ENCODE data around the gene OPRPN.

Gene OPRPN, protein sequence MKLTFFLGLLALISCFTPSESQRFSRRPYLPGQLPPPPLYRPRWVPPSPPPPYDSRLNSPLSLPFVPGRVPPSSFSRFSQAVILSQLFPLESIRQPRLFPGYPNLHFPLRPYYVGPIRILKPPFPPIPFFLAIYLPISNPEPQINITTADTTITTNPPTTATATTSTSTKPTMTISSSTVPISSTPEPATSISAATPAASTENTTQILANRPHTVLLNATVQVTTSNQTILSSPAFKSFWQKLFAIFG

DNA sequence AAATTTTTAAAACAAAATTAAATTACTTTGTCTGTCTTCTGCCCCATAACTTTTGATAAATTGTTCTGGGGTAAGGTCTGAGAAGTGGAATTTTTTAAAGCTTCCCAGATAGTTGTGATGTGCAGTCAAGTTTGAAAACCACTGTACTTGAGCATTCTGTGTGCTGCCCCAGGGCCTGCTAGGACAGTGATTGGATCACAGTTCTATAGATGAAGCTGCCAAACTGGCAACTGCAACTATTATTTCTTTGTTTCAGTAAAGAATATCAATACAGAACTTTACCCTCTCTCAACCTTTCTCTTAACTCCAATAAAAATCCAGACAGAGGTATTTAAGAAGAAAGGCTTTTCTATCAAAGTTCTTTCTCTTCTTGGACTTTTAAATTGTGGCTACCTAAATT is at the start of gene OPRPN:
Gene OPRPN, plus strand, starts transcription at position 361 of the 400 bp plus-strand sequence. CDS start 1,346 bp downstream, outside the sequence.
- no peak for DNase-seq

DNA sequence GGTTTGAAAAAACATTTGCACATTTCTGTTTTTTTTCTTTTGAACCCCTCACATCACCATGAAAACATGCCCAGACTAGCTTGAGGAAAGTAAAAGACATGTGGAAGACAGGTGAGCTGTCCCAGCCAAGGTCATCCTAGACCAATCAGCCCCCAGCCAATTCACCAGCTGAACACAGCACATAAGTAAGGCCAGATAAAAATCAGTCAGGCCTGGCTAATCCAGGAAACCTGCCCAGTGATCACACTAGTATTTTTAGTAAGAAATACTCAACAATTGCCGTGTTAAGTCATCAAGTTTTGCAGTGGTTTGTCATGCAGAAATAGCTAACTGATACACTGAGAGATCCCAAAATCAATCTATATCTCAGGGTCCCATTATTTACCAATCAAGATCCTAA is 41.6 kb upstream of the OPRPN start:
- no peak for DNase-seq

DNA sequence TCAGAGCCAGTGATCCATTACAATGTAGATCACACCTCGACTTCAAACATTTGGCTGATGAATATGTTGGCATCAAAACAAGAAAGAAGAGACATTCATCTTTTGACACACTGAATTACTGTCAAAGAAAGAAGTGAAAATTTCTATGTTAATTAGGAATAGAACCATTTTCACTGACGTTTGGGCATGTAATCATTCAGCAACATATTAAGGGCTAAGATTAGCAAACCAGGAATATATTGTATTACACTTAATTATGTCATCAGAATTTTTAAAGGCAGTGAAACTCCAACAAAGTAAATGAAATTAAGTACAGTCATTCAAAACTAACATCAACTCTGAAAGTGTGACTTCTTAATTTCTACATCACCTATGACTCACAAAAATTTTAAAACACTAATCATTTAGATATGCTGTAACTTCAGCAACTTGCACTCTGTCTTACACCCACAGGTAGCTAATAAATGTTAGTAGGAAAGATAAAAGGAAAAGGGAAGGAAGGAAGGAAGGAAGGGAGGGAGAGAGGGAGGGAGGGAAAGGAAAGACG is 38.6 kb upstream of the OPRPN start:
- DNase-seq: no peak

DNA sequence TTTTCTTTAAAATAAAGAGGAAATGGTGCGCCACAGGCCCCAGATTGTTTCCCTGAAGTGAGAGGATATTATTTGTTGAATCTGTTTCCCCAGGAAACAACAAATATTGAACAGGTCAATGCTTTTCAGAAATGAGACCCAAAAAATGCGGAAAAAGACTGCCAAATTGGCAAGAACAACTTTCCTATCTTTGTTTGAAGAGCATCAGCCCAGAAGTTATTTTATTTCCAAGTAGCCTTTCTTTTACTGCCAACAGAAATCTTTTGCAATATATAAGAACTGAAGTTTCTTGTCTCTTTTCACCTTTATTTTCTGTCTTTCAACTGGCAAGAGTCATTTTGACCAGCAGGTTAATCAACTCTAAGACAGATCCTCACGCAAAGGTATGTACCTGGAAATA is 37.3 kb upstream of the OPRPN start, which contains the start of gene SMR3A:
Gene SMR3A, plus strand, starts transcription at position 301 of the 400 bp plus-strand sequence. CDS start 1,356 bp downstream, outside the sequence.
- DNase-seq: no peak

GRCh38 chr4:70364002-70364401 is 33.7 kb upstream of the OPRPN start:
- no peak for DNase-seq

- no peak for DNase-seq
Observed at GRCh38 chr4:70365479-70365878, 32.3 kb upstream of the OPRPN start.

DNA sequence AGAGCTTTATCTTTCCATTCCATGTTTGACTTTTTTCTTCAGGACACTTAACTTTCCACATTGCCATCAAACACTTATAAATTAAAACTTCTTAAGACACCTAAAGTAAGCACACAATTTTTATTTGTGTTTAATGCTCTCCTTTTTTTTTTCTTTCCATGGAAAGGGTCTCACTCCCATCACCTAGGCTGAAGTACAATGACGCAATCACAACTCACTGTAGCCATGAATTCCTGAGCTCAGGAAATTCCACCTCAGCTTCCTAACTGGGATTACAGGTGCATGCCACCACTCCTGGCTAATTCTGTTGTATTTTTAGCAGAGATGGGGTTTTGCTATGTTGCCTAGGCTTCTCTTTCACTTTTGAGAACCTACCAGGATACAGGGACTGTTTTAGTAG is 29.9 kb upstream of the OPRPN start:
- DNase-seq: no peak

DNA sequence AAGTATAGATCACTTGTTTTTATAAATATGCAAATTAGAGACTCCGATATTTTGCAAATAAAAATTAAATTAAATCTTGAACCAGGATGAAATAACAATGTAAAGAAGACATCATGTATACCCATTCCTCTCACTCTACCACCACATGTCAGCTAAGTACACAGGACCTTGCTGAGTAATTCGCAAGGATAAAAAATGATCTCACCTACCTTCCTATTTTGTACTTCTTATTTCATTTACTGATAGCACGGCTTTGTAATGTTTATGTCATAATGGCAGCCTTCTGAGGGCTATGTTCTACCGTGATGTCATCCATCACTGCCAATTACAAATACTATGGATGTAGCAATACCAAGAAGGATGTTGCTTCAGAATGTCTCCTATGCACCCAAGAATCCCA is 25.8 kb upstream of the OPRPN start:
- DNase-seq: no peak

- no peak for DNase-seq
Observed at GRCh38 chr4:70372760-70373159, 25.0 kb upstream of the OPRPN start.

DNA sequence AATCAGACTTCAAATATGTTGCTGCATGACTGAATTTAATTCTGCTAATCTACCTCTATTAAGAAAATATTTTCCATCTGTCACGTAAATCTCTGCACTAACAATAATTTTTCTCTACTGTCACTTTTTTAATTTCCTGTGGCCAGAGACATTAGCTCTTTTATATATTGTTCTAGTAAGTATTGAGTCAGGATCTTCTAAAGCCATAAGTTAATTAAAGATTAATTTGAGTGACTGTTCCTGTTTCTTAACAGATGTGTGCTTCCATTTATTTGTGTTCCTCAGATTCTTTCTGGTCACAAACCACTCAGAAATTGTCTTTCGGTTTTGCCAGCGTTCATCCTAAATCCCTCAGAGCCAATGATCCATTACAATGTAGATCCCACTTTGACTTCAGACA is 17.2 kb upstream of the OPRPN start:
- no peak for DNase-seq

GRCh38 chr4:70382691-70383181 is 15.0 kb upstream of the OPRPN start, which contains the start of gene SMR3B:
Gene SMR3B (plus strand): TSS chr4:70383131. CDS start chr4:70384511, 1,380 bp downstream.
- DNase-seq: no peak

DNA sequence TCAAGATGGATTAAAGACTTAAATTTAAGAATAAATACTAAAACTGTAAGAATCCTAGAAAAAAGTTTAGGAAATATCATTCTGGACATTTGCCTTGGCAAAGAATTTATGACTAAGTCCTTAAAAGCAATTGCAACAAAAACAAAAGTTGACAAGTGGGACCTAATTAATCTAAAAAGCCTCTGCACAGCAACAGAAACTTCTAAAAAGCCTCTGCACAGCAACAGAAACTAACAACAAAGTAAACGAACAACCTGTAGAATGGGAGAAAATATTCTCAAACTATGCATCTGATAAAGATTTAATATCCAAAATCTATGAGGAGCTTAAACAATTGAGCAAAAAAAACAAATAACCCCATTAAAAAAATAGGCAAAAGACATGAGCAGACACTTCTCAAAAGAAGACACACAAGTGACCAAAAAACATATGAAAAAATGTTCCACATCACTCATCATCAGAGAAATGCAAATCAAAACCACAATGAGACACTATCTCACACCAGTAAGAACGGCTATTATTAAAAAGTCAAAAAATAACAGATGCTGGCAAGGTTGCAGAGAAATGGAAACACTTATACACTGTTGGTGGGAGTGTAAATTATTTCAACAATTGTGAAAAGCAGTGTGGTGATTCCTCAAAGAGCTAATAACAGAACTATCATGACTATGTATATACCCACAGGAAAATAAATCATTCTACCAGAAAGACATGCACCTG is 5.5 kb upstream of the OPRPN start:
- no peak for DNase-seq

GRCh38 chr4:70399319-70399718 is 1.6 kb downstream of the OPRPN start:
- no peak for DNase-seq

- no peak for DNase-seq
Observed at GRCh38 chr4:70402762-70403161, 5.0 kb downstream of the OPRPN start.

- no peak for DNase-seq
Observed at GRCh38 chr4:70405765-70406164, 8.0 kb downstream of the OPRPN start.

GRCh38 chr4:70425306-70425705 is 27.6 kb downstream of the OPRPN start:
- DNase-seq: no peak

- no peak for DNase-seq
Observed at GRCh38 chr4:70426789-70427188, 29.0 kb downstream of the OPRPN start.

DNA sequence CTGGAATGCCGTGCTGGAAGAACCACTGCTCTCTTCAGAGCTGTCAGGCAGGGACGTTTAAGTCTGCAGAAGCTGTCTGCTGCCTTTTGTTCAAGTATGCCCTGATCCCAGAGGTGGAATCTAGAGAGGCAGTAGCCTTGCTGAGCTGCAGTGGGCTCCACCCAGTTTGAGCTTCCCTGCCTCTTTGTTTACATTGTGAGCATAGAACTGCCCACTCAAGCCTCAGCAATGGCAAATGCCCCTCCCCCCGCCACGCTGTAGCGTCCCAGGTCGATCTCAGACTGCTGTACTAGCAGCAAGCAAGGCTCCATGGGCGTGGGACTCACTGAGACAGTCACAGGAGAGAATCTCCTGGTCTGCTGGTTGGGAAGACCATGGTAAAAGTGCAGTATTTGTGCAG is 39.5 kb downstream of the OPRPN start:
- DNase-seq: no peak

- DNase-seq: no peak
Observed at GRCh38 chr4:70442474-70442873, 44.7 kb downstream of the OPRPN start.

- DNase-seq: no peak
Observed at GRCh38 chr4:70443329-70443728, 45.6 kb downstream of the OPRPN start.

DNA sequence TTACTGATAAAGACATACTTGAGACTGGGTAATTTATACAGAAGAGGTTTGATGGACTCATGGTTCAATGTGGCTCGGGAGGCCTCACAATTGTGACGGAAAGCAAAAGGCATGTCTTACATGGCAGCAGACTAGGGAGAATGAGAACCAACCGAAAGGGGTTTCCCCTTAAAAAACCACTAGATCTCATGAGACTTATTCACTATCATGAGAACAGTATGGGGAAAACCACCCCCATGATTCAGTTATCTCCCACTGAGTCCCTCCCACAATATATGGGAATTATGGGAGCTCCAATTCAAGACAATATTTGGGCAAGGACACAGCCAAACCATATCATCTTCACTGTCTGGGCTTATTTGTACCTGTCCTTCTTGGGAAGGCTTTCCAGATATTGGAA is 51.5 kb downstream of the OPRPN start:
- no peak for DNase-seq

DNA sequence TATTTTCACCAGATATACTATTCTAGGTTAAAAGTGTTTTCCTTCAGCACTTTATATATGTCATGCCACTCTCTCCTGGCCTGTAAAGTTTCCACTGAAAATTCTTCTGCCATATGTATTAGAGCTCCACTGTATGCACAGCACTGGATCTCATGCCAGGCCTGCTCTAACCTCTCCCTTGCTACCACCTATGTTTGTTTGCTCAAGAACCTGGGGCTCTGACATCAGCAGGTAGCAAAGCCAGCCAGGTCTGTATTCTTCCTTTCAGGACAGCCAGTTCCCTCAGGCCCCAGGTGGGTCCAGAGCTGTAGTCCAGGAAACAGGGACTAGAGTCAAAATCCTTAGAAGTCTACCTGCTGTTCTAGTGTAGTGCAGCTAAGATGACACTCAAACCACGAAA is 55.2 kb downstream of the OPRPN start:
- DNase-seq: no peak
